Measurements from ENCODE around the gene HYAL3.

DNA sequence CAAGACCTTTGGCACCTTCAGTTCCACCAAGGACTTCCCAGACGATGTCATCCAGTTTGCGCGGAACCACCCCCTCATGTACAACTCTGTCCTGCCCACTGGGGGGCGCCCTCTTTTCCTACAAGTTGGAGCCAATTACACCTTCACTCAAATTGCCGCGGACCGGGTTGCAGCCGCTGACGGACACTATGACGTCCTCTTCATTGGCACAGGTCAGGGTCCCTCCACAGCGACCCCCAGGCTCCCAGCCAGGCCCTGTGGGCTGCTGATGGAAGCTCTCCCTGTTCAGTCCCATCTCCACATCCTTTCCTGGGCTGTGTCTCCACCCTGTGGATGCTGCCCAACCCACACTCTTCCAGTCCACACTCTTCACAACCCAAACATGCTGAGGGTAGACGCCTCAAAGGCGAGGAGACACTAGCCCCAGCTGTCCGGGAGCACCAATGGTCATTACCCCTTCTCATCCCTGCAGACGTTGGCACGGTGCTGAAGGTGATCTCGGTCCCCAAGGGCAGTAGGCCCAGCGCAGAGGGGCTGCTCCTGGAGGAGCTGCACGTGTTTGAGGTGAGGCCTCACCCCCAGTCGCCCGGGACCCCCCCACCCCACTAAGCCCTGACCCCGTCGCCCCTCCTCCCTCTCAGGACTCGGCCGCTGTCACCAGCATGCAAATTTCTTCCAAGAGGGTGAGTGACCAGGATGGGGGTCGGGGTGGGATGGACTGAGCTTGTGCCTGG is 24.7 kb downstream of the HYAL3 start:
- no peak for TF ChIP-seq POLR2A (IDR thresholded peaks at IDR 0.05)
- TF ChIP-seq, protein P1, sequence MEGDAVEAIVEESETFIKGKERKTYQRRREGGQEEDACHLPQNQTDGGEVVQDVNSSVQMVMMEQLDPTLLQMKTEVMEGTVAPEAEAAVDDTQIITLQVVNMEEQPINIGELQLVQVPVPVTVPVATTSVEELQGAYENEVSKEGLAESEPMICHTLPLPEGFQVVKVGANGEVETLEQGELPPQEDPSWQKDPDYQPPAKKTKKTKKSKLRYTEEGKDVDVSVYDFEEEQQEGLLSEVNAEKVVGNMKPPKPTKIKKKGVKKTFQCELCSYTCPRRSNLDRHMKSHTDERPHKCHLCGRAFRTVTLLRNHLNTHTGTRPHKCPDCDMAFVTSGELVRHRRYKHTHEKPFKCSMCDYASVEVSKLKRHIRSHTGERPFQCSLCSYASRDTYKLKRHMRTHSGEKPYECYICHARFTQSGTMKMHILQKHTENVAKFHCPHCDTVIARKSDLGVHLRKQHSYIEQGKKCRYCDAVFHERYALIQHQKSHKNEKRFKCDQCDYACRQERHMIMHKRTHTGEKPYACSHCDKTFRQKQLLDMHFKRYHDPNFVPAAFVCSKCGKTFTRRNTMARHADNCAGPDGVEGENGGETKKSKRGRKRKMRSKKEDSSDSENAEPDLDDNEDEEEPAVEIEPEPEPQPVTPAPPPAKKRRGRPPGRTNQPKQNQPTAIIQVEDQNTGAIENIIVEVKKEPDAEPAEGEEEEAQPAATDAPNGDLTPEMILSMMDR (IDR thresholded peaks at IDR 0.05) = peak in 3 of 4 experiments; percentile 52 to 74 (median 66)

Measured in gastroesophageal sphincter (tissue), 3 donors.